ENCODE data around the gene NFATC3. TPM values are rescaled to one million over a fixed set of nuclear protein-coding genes. Genes with fewer than 3 reads are reported as not detected.

The NFATC3 gene
- polyA plus RNA-seq, 1 experiment: 16.7 TPM

DNA sequence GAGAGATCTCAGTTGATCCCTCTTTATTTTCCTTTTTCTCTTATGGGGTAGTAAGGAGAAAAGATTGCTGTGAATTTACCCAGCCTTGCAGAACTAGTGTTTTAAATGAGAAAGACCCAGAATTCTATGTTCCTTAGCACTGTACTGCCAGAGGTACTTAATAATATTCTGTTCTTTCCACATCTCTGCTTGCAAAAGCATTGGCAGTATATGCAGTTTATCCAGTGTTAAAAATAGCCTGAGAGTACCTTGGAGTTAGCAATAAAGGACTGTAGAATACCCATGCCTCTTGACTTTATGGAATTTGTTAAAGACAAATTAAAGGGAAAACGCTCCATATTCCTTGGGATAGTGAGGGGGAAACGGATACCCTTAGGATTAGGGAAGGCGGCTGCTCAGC, 191.1 kb downstream of the NFATC3 start:
- Histone ChIP-seq H3K4me3 (ENCODE audit: low read depth, low read length) (no peak overlapping the region), H3K9me3 (ENCODE audit: control insufficient read depth, insufficient read depth, low read length) (no peaks in the 10 kb centered on the region), H3K27me3 (ENCODE audit: control insufficient read depth, insufficient read depth, low read length) (no peaks in the 10 kb centered on the region), H3K27ac (ENCODE audit: low read depth, low read length) (no peak overlapping the region)
- POLR2A ChIA-PET: no interaction called here
- DNase-seq (ENCODE audit: low read depth, low spot score): no peak
- CTCF ChIA-PET: interaction anchor here (0.9 kb wide), 1 partner anchor 12 kb away, joined by 3 read pairs; the partner anchor contains the start of gene SLC7A6
- TF ChIP-seq, protein P1, sequence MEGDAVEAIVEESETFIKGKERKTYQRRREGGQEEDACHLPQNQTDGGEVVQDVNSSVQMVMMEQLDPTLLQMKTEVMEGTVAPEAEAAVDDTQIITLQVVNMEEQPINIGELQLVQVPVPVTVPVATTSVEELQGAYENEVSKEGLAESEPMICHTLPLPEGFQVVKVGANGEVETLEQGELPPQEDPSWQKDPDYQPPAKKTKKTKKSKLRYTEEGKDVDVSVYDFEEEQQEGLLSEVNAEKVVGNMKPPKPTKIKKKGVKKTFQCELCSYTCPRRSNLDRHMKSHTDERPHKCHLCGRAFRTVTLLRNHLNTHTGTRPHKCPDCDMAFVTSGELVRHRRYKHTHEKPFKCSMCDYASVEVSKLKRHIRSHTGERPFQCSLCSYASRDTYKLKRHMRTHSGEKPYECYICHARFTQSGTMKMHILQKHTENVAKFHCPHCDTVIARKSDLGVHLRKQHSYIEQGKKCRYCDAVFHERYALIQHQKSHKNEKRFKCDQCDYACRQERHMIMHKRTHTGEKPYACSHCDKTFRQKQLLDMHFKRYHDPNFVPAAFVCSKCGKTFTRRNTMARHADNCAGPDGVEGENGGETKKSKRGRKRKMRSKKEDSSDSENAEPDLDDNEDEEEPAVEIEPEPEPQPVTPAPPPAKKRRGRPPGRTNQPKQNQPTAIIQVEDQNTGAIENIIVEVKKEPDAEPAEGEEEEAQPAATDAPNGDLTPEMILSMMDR (IDR thresholded peaks at IDR 0.05; ENCODE audit: low read depth, low read length): no peak

Small RNA genes lying within 50 kb of the gene (small RNA-seq; reads per million reads assigned to genes)
- gene RF00019 (ENCODE audit: insufficient read length, low read depth) (not detected), gene RF00554 (ENCODE audit: insufficient read length, low read depth) (not detected)

Other genes starting within 250 kb of the NFATC3 start
- gene THAP11, start 243.1 kb upstream of the NFATC3 start, polyA plus RNA-seq (2011; rRNA removed): 22.3 and 22.8 TPM in 2 replicates
- gene NUTF2, start 238.4 kb upstream of the NFATC3 start, polyA plus RNA-seq (2011; rRNA removed): 151 and 190 TPM in 2 replicates
- gene CENPT, start 237.7 kb upstream of the NFATC3 start, polyA plus RNA-seq (2011; rRNA removed): 17.9 and 21.7 TPM in 2 replicates
- gene EDC4, start 212.3 kb upstream of the NFATC3 start, polyA plus RNA-seq (2011; rRNA removed): 18.7 and 31.6 TPM in 2 replicates
- 0.21 TPM in 1 of 2 replicates, not detected in the other for gene NRN1L, start 200.5 kb upstream of the NFATC3 start, polyA plus RNA-seq (2011; rRNA removed)
- gene PSKH1, start 192.1 kb upstream of the NFATC3 start, polyA plus RNA-seq (2011; rRNA removed): 18.2 and 26.6 TPM in 2 replicates
- gene CTRL, start 153.5 kb upstream of the NFATC3 start, polyA plus RNA-seq (2011; rRNA removed): 0.14 and 0.29 TPM in 2 replicates
- 18.1 and 29.1 TPM in 2 replicates for gene PSMB10, start 148.5 kb upstream of the NFATC3 start, polyA plus RNA-seq (2011; rRNA removed)
- gene LCAT, start 141.2 kb upstream of the NFATC3 start, polyA plus RNA-seq (2011; rRNA removed): 5.2 and 7.9 TPM in 2 replicates
- 48.1 and 63.0 TPM in 2 replicates for gene SLC12A4, start 116.7 kb upstream of the NFATC3 start, polyA plus RNA-seq (2011; rRNA removed)
- not detected in 2 replicates for gene DPEP3, start 104.9 kb upstream of the NFATC3 start, polyA plus RNA-seq (2011; rRNA removed)
- not detected in 2 replicates for gene DPEP2, start 85.9 kb upstream of the NFATC3 start, polyA plus RNA-seq (2011; rRNA removed)
- not detected in 2 replicates for gene DPEP2NB, start 69.5 kb upstream of the NFATC3 start, polyA plus RNA-seq (2011; rRNA removed)
- gene DDX28, start 62.1 kb upstream of the NFATC3 start, polyA plus RNA-seq (2011; rRNA removed): 7.6 and 8.1 TPM in 2 replicates
- 13.7 and 14.1 TPM in 2 replicates for gene DUS2, start 62.1 kb upstream of the NFATC3 start, polyA plus RNA-seq (2011; rRNA removed)
- 0.01 and 0.14 TPM in 2 replicates for gene ESRP2, start 150.8 kb downstream of the NFATC3 start, polyA plus RNA-seq (2011; rRNA removed)
- gene PLA2G15, start 160.0 kb downstream of the NFATC3 start, polyA plus RNA-seq (2011; rRNA removed): 15.7 and 18.7 TPM in 2 replicates
- gene SLC7A6, start 179.2 kb downstream of the NFATC3 start, polyA plus RNA-seq (2011; rRNA removed): 27.4 and 30.3 TPM in 2 replicates
- gene SLC7A6OS, start 225.6 kb downstream of the NFATC3 start, polyA plus RNA-seq (2011; rRNA removed): 8.5 and 10.9 TPM in 2 replicates
- 26.2 and 32.4 TPM in 2 replicates for gene PRMT7, start 225.6 kb downstream of the NFATC3 start, polyA plus RNA-seq (2011; rRNA removed)